Smooth muscle cell (in vitro differentiated cells): ENCODE measurements around the gene NKTR. TPM values are rescaled to one million over a fixed set of nuclear protein-coding genes. Genes with fewer than 3 reads are reported as not detected.

ENCODE experiments used
- DNase-seq: peaks from one replicate; lab custom pipeline; 2025; ENCODE audit not compliant: unreplicated experiment; lab: John Stamatoyannopoulos, UW
- H2AFZ ChIP-seq: fragments of 200-600 bp; sonication (generic); 2 replicates; pipeline ENCODE4 v1.6.0; 2016; ENCODE audit warnings: antibody characterized with exemption, low read depth, mild to moderate bottlenecking
- H3F3A ChIP-seq: fragments of 200-600 bp; sonication (generic); 2 replicates; pipeline ENCODE4 v1.6.0; 2017; ENCODE audit warnings: antibody characterized with exemption, low read depth
- H3K27ac ChIP-seq: fragments of 200-600 bp; sonication (generic); 2 replicates; pipeline ENCODE4 v1.5.1; 2016; ENCODE audit warnings: low read depth, mild to moderate bottlenecking
- H3K27me3 ChIP-seq: fragments of 200-600 bp; sonication (generic); 2 replicates; pipeline ENCODE4 v1.6.1; 2016; ENCODE audit warnings: low read depth, mild to moderate bottlenecking
- H3K36me3 ChIP-seq: fragments of 200-600 bp; sonication (generic); 2 replicates; pipeline ENCODE4 v1.5.1; 2016; ENCODE audit warnings: low read depth
- H3K4me1 ChIP-seq: fragments of 200-600 bp; sonication (generic); 2 replicates; pipeline ENCODE4 v1.5.1; 2016; ENCODE audit warnings: low read depth
- H3K4me2 ChIP-seq: fragments of 200-600 bp; sonication (generic); 2 replicates; pipeline ENCODE4 v1.6.0; 2016; ENCODE audit warnings: mild to moderate bottlenecking
- H3K4me3 ChIP-seq: fragments of 200-600 bp; sonication (generic); 2 replicates; pipeline ENCODE4 v1.5.1; 2016; ENCODE audit warnings: mild to moderate bottlenecking
- H3K79me2 ChIP-seq: fragments of 200-600 bp; sonication (generic); 2 replicates; pipeline ENCODE4 v1.6.0; 2016; ENCODE audit warnings: low read depth, mild to moderate bottlenecking
- H3K9ac ChIP-seq: fragments of 200-600 bp; sonication (generic); 2 replicates; pipeline ENCODE4 v1.6.0; 2016; ENCODE audit warnings: low read depth
- H3K9me3 ChIP-seq: fragments of 200-600 bp; sonication (generic); replicated peaks from 2 replicates; pipeline ENCODE4 v1.5.1; 2016; ENCODE audit warnings: low read depth
- H4K20me1 ChIP-seq: fragments of 200-600 bp; sonication (generic); 2 replicates; pipeline ENCODE4 v1.6.0; 2016; ENCODE audit warnings: low read depth
- CTCF ChIP-seq: fragments of 200-600 bp; sonication (generic); IDR thresholded peaks from 2 replicates; pipeline ENCODE4 v1.5.1; 2017; ENCODE audit warnings: borderline replicate concordance, mild to moderate bottlenecking, antibody characterized with exemption; ENCODE audit not compliant: insufficient read depth, poor library complexity, severe bottlenecking
- WGBS: methylation state at CpG from one replicate; pipeline ENCODE4 v1.1.7; 2016; ENCODE audit warnings: low lambda C conversion rate; 5-methylcytosine and 5-hydroxymethylcytosine counted together
- polyA plus RNA-seq: library from polyadenylated mRNA; unstranded; fragments of >200 nt; fragmentation: Nextera tagmentation; extraction: Ambion mirVana; gene quantifications from 2 replicates; pipeline ENCODE4 v1.2.1, GENCODE V29; 2016
- total RNA-seq: library from RNA; depleted of rRNA; stranded (reverse); fragments of >200 nt; gene quantifications from 2 replicates; pipeline ENCODE4 v1.2.3, GENCODE V29; 2014

The NKTR gene
- total and polyA plus RNA-seq, 2 experiments from 2014 or later = 37.1 to 91.3 TPM

- no peak for TF ChIP-seq CTCF
- no peaks in the 10 kb centered on the region for H3K36me3 ChIP-seq
- no peak for DNase-seq
- no peak overlapping the region for H3K4me3 ChIP-seq
- no peak overlapping the region for H3K4me2 ChIP-seq
- H3K27me3 ChIP-seq = peaks cover 3% of the 10 kb centered on the region
- WGBS = 90% methylated on average over 22 of the region's 22 CpGs
- H3F3A ChIP-seq = no peaks in the 10 kb centered on the region
- H4K20me1 ChIP-seq = no peaks in the 10 kb centered on the region
- H2AFZ ChIP-seq = no peak overlapping the region
- H3K9ac ChIP-seq = no peak overlapping the region
- no peaks in the 10 kb centered on the region for H3K4me1 ChIP-seq
- no peak overlapping the region for H3K27ac ChIP-seq
- no peaks in the 10 kb centered on the region for H3K79me2 ChIP-seq
- H3K9me3 ChIP-seq = no peaks in the 10 kb centered on the region
Observed at GRCh38 chr3:42688487-42689420, 88.3 kb downstream of the NKTR start.

GRCh38 chr3:42689421-42690014 lies 89.0 kb downstream of the NKTR start:
- H3K36me3 ChIP-seq = no peaks in the 10 kb centered on the region

GRCh38 chr3:42690191-42690590 lies 89.7 kb downstream of the NKTR start:
- no peak for TF ChIP-seq CTCF
- no peak overlapping the region for H3K27ac ChIP-seq
- 88% methylated on average over 7 of the region's 7 CpGs for WGBS
- no peaks in the 10 kb centered on the region for H3K4me1 ChIP-seq
- H3K4me2 ChIP-seq = no peak overlapping the region
- H3K79me2 ChIP-seq = no peaks in the 10 kb centered on the region
- H3F3A ChIP-seq = no peaks in the 10 kb centered on the region
- peaks cover 9% of the 10 kb centered on the region for H3K27me3 ChIP-seq
- no peaks in the 10 kb centered on the region for H3K36me3 ChIP-seq
- no peak overlapping the region for H2AFZ ChIP-seq
- H3K9ac ChIP-seq = no peak overlapping the region
- no peak for DNase-seq
- no peaks in the 10 kb centered on the region for H4K20me1 ChIP-seq
- no peak overlapping the region for H3K4me3 ChIP-seq
- H3K9me3 ChIP-seq = no peaks in the 10 kb centered on the region

More at GRCh38 chr3:42689421-42690014, 89.0 kb downstream of the NKTR start:
- DNase-seq = no peak
- Histone ChIP-seq H3K9ac (no peak overlapping the region), H3K27ac (no peak overlapping the region), H3K4me2 (no peak overlapping the region), H3K4me3 (no peak overlapping the region), H3K79me2 (no peaks in the 10 kb centered on the region), H3K4me1 (no peaks in the 10 kb centered on the region), H3K27me3 (peaks cover 3% of the 10 kb centered on the region), H3K9me3 (no peaks in the 10 kb centered on the region), H4K20me1 (no peaks in the 10 kb centered on the region), H2AFZ (no peak overlapping the region), H3F3A (no peaks in the 10 kb centered on the region)
- no peak for TF ChIP-seq CTCF
- WGBS = 80% methylated on average over 8 of the region's 9 CpGs
